ENCODE data around the gene AFP. TPM values are rescaled to one million over a fixed set of nuclear protein-coding genes. Genes with fewer than 3 reads are reported as not detected.

AFP gene
- not detected in 2 replicates for total RNA-seq

DNA sequence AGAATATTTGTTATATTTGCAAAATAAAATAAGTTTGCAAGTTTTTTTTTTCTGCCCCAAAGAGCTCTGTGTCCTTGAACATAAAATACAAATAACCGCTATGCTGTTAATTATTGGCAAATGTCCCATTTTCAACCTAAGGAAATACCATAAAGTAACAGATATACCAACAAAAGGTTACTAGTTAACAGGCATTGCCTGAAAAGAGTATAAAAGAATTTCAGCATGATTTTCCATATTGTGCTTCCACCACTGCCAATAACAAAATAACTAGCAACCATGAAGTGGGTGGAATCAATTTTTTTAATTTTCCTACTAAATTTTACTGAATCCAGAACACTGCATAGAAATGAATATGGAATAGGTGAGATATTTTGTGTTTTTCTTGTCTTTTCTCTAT is at the start of gene AFP:
Gene AFP (plus strand): TSS at position 238 of the 400 bp plus-strand sequence. CDS start 42 bp downstream, at position 280.

DNA sequence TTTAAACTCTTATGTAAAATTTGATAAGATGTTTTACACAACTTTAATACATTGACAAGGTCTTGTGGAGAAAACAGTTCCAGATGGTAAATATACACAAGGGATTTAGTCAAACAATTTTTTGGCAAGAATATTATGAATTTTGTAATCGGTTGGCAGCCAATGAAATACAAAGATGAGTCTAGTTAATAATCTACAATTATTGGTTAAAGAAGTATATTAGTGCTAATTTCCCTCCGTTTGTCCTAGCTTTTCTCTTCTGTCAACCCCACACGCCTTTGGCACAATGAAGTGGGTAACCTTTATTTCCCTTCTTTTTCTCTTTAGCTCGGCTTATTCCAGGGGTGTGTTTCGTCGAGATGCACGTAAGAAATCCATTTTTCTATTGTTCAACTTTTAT is 32.0 kb upstream of the AFP start, which contains the start of gene ALB:
Gene ALB (plus strand): TSS at position 246 of the 400 bp plus-strand sequence. CDS start 41 bp downstream, at position 287.

DNA sequence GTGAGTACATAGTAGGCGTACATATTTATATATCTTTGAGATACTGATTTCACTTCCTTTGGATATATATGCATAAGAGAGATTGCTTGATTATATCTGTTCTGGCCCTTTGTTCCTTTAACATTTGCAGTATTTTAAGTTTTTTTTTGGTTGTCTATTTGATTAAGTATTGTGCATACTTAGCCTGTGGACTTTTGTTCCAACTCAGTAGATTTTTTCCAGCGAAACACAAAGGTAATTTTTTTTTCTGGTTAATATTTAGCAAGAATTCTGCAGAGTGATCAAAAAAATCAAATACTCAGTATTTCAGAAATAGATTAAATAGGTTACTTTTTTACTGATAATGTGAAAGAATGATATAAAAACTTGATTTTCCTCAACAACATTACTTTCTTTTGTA is 45.3 kb downstream of the AFP start, which contains the start of gene AFM:
Gene AFM (plus strand): TSS at position 388 of the 400 bp plus-strand sequence. CDS start 31 bp downstream, outside the sequence.

Other genes starting within 250 kb of the AFP start
- 71.2 and 83.6 TPM in 2 replicates for gene ANKRD17, start 177.4 kb upstream of the AFP start, total RNA-seq
- not detected in 2 replicates for gene ALB, start 31.9 kb upstream of the AFP start, total RNA-seq
- not detected in 2 replicates for gene AFM, start 45.5 kb downstream of the AFP start, total RNA-seq
- gene RASSF6, start 184.2 kb downstream of the AFP start, total RNA-seq: not detected in 2 replicates

All from vein endothelial cell (primary cell).